ENCODE measurements around the gene CLCA1.

The CLCA1 gene, protein sequence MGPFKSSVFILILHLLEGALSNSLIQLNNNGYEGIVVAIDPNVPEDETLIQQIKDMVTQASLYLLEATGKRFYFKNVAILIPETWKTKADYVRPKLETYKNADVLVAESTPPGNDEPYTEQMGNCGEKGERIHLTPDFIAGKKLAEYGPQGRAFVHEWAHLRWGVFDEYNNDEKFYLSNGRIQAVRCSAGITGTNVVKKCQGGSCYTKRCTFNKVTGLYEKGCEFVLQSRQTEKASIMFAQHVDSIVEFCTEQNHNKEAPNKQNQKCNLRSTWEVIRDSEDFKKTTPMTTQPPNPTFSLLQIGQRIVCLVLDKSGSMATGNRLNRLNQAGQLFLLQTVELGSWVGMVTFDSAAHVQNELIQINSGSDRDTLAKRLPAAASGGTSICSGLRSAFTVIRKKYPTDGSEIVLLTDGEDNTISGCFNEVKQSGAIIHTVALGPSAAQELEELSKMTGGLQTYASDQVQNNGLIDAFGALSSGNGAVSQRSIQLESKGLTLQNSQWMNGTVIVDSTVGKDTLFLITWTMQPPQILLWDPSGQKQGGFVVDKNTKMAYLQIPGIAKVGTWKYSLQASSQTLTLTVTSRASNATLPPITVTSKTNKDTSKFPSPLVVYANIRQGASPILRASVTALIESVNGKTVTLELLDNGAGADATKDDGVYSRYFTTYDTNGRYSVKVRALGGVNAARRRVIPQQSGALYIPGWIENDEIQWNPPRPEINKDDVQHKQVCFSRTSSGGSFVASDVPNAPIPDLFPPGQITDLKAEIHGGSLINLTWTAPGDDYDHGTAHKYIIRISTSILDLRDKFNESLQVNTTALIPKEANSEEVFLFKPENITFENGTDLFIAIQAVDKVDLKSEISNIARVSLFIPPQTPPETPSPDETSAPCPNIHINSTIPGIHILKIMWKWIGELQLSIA

DNA sequence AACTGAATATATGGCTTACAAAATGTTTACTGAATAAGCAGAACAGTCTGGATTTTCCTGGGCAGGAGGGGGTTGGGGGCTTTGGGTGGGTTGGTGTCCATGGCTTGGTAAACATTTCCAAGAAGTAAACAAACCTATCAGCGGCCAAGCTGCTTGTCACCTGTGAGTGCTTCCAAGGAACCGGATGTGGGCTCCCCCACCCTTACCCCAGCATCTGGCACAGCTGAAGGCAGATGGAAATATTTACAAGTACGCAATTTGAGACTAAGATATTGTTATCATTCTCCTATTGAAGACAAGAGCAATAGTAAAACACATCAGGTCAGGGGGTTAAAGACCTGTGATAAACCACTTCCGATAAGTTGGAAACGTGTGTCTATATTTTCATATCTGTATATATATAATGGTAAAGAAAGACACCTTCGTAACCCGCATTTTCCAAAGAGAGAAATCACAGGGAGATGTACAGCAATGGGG is at the start of gene CLCA1:
CLCA1 (plus strand) TSS at position 427 of the 477 bp plus-strand sequence; CDS start at position 472, 45 bp downstream.
- DNase-seq, result no peak

DNA sequence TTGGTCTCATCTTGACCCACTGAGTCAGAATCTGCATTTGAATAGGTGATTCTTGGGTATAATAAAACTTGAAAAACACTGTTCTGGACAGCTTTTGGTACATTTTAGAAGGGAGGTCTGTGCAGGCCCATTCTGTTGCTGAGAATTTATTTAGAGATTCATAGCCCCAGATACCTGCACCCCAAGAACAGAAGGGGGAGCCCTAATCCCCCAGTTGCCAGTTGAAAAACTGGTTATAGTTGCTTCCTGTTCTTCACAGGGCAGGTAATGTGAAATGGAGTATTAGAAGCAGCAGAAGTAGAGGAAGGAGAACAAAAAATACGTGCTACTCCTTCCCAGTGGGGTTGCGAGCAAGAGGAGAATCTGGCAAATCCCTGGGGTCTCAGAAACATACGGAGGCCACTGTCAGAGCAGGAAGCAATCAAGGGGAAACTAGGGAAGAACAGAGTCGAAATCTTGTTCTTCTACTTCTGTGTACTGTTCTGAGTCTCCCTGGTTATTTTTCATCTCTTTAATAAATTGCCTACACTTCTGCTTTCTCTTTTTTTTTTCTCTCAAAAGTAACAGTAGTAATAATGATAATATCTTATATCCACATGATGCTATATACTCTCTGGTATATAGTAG is 49.3 kb upstream of the CLCA1 start:
- DNase-seq, result no peak

DNA sequence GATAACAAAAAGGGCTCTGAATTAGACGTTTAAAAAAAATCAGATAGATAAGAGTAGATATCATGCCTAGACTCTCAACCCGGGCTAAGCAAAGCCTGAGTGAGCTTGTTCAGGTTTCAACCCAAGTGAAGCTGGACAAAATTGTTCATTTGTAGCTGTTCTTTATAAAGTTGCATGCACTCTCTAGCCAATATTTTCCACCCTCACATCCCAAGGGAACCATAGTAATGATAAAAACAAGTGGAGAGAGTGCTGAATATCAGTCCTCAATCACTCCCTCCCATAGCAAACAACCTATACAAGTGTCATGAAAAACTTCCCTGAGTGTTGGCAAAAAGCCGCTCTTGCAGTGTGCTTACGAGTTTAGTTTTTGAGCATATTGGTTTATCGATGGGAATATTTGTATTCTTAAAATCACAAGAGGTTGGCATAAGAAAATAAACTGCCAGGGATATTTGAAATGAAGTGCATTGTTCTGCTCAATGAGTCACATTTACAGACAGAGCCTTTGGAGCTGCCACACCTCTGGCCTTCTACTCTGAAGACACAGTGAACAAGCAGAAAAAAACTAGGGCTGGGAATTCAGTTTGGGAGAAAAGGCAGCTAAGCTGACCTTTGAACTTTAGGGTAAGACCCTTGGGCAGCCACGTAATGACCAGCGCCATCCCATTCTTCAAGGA is 47.0 kb upstream of the CLCA1 start:
- no peak for DNase-seq

DNA sequence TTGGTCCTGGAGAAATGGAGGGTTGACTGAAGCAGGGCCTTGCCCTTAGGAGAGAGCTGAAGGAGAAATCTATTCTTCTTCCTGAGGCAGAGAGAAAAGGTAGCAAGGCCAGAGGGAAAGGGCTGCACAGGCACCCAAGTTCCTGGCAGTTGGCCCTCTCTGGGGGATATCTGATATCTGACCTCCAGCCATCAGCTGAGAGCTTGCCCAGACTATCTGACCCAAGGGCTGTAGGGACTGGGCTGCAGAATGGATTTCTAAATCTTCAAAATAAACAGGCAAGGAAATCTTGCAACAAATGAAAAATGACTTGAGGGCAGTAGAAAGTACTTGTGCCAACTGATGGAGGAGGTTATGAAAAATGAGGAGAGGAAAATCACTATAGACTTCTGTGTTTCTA is 45.3 kb upstream of the CLCA1 start:
- DNase-seq, result no peak

DNA sequence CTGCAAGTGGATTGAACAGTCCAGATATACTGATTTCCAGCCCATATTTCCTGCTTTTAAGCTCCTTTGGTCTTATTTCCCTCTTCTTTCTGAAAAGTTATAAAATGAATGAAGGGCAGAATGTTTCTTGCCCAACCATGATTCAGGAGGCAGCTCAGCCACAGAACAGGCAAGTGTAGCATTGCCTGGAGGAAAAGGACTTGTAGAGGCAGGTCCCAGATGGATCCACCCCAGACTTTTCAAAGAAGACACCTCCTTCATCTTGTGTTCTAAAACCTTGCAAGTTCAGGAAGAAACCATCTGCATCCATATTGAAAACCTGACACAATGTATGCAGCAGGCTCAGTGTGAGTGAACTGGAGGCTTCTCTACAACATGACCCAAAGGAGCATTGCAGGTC is 44.9 kb upstream of the CLCA1 start, which contains the start of gene CLCA2:
CLCA2 (plus strand) TSS at position 299 of the 400 bp plus-strand sequence; CDS start at position 376, 77 bp downstream.
- DNase-seq, result no peak

DNA sequence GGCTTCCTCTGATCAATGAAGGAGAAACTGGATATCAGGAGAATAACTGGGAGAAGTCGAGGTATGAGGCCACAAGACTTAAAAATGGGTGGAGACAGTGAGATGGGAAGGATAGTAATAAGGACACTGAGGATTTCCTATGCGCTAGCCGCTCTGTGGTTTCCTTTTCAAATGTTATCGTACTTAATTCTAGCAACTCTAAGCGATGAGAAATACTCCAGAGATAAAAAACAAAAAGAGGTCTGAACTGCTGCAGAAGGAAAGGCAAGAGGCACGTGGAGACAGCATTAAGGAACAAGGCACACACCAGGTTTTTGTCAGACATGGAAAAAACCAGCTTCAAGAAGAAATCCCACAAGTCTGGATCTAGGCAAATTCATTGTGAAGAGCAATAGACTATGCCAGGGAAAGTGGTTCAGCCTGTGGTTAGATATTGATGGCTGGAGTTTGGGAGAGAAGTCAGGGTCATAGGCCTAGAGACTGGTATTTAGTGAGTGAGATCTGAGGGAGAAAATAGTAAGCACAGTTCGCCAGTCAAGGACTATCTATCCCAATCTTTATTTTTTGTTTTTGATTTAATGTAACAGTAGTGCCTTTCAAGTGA is 39.5 kb upstream of the CLCA1 start:
- no peak for DNase-seq

DNA sequence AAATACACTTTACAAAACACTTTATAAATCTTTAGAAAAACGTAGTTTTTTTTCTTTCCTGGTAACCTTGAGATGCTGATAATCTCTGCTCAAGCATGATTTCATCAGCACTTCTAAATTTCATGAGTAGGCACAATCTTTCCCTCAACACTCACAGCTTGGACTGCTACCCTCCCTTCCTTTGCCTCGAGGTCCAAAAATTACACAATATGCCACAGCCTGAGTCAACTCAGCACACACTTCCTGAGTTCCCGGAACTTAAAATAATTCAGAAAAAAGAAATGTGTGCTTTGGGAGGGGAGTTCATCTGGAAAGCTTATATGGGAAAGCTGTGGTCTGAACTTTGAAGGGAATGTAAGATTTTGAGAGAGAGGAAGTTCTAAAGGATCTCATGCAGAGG is 38.9 kb upstream of the CLCA1 start:
- DNase-seq, result no peak

DNA sequence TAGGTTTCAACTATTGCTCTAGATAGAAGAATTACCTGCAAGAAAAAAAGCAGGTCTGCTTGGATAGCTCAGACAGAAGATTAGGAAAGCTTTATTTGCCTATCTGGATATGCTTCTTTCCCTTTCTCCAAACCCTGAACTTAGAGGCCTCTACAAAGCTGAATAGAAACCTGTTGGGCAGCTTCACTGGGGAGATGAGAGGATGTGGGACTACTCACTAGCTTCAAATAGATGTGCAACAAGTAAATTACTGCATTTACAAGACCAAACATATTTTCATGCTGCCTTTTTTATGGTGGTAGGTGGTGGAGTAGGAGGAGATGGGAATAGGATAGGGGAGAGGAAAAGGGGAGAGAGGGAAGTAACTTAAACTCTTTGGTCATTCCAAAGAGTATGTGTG is 38.4 kb upstream of the CLCA1 start:
- DNase-seq, result no peak

DNA sequence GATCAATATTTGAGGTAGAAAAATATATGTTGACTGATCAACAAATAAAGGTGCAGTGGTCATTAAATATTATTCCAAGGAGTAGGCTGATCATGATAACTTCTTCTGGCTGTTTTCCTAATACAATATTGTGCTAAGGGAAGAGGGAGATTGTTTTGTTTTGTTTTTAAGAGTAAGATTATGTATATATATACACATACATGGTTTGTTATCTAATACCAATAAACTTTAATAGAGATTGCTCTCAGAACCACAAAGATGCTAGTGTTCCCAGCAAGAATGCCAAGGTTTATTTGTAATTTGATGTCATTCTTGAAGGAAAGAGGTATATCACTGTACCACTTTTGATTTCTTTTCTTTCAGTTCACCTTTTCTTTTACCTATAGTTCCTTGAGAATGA is 34.7 kb upstream of the CLCA1 start:
- DNase-seq, result no peak

DNA sequence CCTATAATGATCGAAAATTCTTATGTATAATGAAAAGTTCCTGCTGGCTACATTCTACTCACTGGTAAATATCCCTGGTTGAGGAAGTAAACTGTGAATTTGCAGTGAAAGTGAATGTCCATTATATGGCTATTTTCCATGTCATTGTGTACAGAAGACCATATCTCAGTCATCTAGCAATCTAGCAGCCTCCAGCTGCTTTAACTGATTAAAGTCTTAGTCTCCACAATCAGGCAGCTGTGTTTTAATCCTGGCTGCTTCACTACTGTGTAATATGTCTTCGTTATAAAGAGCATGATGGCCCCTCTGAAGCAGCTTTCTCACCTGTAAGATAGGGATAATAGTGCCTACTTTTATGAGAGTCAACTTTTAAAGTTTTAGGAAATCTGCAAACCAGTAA is 33.4 kb upstream of the CLCA1 start:
- DNase-seq, result no peak

DNA sequence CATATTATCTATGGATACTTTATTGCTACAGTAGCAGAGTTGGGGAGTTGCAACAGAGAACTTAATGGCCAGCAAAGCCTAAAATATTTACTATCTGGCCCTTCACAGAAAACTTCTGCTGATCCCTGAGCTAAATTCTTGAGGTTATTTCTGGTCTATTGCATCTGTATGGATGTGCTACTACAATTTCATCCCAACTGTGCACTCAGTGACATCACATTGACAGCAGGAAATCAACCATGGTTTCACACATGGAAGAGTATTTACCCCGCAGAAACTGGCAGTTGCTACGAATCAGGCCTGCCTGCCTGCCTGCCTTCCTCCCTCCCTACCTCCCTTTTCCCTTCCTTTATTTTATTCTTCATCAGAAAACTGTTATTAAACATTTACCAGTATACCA is 32.7 kb upstream of the CLCA1 start:
- DNase-seq, result no peak

DNA sequence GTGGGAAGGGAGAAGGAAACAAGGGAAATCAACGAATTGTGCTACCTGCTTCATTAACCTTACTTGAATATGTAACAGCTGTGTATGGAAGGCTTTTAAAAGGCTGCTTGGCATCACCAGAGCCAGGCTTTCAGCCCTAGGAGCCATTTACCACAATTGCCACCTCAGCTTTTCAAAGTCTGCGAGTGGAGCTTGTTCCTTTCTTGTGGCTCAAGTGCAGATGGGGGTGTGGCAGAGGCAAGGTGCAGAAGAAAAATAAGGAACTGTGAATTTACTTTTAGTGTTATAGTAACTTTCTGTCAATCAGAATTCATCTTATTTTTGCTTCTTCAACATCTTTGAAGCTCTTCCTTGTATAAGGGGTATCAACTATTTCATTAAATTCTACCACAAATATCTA is 27.1 kb upstream of the CLCA1 start:
- DNase-seq, result no peak

DNA sequence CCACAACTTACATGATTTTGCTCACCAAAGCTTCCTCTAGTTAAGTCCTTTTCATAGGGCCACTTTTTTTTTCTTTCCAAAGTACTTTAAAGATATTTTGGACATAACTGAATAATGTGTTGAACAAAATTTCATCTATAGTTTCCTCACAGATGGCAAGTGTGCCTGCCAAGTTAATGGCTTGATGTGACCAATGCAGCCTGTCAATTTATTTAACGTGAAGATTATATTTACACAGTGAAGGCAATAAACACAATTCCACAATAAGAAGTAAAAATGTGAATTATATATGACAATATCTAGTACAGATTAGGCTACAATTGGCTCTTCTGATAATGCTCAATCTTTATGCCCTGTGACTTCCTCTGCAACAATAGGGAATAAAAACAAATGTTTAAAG is 26.7 kb upstream of the CLCA1 start:
- no peak for DNase-seq

DNA sequence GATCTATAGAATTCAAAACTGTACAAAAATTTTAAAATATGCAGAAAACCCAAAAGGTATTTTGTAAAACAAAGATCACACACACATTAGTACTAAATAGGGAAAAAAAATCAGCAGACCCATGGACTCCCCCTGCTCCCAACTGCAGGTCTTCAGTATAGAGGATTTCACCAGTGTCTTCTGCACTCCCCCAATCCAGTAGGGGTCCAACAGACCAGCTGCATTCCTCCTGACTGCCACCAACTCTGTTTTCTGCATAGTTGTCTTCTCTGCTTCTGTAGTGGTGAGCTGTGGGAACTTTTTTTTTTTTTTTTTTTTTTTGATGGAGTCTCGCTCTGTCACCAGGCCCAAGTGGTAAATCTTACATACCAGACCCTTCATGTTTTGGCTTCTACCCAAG is 22.8 kb upstream of the CLCA1 start:
- DNase-seq, result no peak

DNA sequence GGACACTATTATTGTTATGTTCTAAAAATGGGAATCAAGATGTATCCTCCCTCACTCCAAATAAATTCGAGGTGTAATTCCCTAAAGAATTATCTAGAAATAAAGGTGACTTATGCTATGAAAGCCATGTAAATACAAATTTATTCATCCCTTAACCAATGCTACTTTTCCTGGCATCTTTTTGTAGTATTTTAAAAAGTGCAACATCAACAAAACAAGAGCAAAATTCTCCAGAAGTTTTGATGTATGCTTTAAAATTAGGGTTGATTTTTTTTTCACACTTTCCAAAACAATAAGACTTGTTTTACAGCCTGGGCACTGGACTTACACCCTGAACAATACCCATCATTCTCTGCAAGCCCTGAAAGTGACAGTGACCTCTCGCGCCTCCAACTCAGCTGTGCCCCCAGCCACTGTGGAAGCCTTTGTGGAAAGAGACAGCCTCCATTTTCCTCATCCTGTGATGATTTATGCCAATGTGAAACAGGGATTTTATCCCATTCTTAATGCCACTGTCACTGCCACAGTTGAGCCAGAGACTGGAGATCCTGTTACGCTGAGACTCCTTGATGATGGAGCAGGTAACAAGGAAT is 21.4 kb upstream of the CLCA1 start:
- no peak for DNase-seq

DNA sequence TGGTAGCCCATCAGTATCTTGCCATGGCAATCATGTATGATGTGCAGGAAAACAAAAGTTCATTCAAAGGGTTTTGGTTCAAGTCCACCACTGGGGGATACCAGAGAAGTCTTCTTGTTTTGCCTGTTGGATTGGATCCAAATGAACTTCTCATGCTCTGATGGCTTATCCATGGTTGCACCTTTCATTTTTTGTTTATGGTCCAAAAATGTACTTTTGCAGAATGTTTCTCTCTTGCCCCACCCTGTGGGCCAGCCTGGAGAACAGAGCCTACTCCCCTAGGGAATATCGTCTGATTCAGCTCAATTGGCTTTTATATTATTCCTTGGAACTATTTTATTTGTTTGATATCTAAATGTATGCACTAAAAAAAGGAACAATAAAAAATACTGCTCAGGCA is 20.1 kb upstream of the CLCA1 start:
- DNase-seq, result no peak

DNA sequence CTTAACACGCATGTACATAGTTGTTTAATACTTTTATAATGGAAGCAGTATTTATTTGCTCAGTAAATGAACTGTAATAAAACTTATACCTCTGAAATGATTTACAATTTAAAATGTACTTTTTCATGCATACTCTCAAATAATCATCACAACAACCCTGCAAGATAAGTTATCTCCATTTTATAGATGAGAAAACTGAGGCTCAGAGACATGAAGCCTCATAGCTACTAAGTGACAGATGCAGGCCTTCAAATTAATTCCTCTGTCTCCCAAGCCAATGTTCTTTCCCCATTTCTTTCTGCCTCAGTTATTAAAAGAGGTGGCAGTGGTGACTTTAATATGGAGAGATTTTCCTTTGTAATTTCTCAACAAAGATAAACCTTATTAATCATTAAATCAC is 19.6 kb upstream of the CLCA1 start:
- no peak for DNase-seq

DNA sequence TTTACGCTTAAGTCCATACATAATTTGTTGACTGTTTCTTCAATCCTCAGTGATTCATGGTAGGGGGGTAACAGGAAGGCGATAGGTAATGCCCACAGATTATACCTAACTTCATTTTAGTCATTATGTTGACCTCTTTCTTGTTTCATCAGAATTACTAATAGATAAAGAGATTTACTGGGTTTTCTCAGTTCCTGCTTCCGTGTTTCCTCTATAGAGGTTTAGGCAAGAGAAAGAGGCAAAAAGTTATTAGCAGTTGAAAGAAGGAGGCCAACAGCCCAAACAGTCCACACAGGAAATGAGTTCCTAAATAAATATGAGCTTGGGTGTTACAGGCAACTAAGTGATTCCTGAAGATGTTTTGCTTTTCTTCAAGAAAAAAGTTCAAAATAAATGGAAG is 17.9 kb upstream of the CLCA1 start:
- DNase-seq, result no peak

DNA sequence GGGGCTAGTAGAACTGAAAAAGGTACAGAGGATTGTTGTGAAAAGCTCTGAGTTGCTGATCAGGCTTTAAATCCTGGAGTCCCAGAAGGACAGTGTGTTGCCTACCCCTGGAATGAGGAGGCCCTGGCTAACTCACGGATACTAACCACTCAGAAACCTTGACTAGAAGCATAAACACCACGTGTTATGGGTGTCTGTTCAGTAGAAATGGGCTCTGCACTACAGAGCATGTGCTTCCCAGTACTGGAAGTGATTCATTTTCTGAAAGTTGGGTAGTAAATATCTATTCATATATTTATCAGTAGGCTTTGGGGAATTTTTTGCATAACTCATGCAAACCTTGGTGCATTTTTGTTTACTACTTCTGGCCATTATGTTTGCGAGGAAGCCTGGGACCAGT is 15.1 kb upstream of the CLCA1 start:
- no peak for DNase-seq

DNA sequence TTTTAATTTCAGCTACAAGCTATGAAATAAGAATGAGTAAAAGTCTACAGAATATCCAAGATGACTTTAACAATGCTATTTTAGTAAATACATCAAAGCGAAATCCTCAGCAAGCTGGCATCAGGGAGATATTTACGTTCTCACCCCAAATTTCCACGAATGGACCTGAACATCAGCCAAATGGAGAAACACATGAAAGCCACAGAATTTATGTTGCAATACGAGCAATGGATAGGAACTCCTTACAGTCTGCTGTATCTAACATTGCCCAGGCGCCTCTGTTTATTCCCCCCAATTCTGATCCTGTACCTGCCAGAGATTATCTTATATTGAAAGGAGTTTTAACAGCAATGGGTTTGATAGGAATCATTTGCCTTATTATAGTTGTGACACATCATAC is 13.7 kb upstream of the CLCA1 start:
- DNase-seq, result no peak

DNA sequence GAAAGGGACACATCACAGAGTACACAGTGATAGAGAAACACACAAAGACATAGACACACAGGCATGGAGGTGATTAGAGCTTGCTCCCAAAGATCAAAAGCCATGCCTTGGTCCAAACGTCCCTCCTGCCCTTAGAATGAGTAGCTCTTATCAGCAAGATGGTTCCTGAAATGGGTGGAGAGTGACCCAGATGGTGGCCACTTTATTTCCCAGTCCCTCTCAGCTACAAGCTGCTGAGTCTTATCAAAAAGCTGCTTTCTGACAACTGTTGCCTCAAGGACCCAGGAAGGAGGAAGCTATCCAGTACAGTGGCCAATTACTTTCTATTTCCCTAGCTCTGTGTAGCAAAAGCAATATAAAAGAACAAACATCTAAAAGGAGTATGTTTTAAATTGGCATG is 7.7 kb upstream of the CLCA1 start:
- no peak for DNase-seq

DNA sequence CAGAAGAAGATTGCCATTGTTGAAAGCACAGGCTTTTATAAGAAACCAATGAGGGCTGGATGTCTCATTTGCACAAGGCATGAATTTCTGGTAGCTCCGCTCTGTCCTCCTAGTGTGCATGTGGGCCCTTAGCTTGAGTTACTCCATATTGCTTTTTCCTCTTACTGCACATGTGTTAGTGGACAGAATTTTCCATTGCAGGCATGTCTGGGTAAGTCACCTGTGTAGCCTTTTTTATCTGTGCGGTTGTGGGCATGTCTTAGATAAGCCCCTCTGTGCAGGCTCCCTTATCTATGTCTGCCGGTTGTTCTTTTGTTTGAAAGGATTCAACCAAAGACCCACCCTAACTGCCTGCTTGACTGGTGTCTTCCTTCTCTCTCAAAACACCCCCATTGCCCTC is 7.2 kb upstream of the CLCA1 start:
- DNase-seq, result no peak
